ENCODE results near the gene SCAF4.
"Not testable (repeated sequence)": the region's sequence is repeated elsewhere in the genome, so short reads cannot be mapped to it uniquely, and the experiment has no call there.

Gene SCAF4, protein sequence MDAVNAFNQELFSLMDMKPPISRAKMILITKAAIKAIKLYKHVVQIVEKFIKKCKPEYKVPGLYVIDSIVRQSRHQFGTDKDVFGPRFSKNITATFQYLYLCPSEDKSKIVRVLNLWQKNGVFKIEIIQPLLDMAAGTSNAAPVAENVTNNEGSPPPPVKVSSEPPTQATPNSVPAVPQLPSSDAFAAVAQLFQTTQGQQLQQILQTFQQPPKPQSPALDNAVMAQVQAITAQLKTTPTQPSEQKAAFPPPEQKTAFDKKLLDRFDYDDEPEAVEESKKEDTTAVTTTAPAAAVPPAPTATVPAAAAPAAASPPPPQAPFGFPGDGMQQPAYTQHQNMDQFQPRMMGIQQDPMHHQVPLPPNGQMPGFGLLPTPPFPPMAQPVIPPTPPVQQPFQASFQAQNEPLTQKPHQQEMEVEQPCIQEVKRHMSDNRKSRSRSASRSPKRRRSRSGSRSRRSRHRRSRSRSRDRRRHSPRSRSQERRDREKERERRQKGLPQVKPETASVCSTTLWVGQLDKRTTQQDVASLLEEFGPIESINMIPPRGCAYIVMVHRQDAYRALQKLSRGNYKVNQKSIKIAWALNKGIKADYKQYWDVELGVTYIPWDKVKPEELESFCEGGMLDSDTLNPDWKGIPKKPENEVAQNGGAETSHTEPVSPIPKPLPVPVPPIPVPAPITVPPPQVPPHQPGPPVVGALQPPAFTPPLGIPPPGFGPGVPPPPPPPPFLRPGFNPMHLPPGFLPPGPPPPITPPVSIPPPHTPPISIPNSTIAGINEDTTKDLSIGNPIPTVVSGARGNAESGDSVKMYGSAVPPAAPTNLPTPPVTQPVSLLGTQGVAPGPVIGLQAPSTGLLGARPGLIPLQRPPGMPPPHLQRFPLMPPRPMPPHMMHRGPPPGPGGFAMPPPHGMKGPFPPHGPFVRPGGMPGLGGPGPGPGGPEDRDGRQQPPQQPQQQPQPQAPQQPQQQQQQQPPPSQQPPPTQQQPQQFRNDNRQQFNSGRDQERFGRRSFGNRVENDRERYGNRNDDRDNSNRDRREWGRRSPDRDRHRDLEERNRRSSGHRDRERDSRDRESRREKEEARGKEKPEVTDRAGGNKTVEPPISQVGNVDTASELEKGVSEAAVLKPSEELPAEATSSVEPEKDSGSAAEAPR

DNA sequence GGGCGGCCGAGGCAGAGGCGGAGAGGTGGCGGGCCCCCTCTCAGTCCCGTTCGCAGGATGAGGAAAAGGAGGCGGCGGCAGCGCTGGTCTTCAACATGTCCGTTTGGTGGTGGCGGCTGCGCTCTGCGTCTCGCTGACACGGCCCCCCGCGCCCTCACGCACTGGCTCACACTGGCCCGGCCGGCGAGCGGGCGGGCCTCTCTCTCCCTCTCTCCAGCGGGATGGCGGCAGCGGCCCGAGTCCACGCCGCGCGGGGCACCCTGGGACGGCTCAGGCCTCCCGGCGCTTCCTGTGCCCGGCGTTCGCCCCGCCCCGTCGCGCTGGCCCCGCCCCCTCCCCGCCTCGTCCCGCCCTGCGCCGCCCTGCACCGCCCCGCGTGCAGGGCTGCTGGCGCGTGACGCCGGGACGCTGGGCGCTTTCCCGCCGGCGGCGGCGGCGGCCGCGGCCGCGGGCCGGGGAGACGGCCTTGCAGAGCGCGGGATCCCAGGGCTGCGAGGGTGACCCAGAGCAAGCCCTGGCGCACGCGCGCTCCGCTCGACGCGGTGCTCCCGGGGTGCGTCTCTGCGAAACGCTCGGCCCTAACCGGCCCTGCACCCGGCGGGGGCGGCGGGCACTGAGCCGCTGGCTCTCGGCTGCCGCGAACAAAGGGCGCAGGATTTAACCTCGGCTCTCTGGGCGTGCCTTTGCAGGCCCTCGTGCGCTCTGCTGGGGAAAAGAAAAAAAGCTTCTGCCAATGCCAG is at the start of gene SCAF4:
TSS of gene SCAF4 (minus strand) at position 262 of the 740 bp plus-strand sequence. CDS start 426 bp downstream, outside the sequence.
- DNase-seq: peak; percentile 73

DNA sequence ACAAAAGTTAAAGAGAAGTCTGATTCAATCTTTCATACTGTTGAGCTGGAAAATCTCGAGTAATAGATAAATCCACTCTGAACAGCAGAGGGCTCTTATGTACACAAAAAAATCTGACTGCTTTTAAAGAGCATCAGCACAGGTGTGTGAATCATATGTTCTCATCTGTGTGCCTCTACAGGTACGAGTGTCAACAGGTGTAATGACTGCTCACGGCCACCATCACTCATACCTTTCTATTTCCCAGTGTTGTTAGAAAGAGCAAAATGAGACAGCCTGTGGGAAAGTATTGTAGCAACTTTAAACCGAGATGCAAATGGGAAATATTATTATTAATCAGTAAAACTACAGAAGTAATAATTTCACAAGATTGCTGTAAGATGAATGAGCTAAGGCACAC is 49.0 kb upstream of the SCAF4 start:
- no peak for DNase-seq

- no peak for DNase-seq
Measured at GRCh38 chr21:31778546-31778945, 46.6 kb upstream of the SCAF4 start.

GRCh38 chr21:31777857-31778256 is 45.9 kb upstream of the SCAF4 start:
- DNase-seq: no peak

GRCh38 chr21:31774031-31774430 is 42.1 kb upstream of the SCAF4 start:
- no peak for DNase-seq

GRCh38 chr21:31772674-31773555 is 41.0 kb upstream of the SCAF4 start:
- no peak for DNase-seq

DNA sequence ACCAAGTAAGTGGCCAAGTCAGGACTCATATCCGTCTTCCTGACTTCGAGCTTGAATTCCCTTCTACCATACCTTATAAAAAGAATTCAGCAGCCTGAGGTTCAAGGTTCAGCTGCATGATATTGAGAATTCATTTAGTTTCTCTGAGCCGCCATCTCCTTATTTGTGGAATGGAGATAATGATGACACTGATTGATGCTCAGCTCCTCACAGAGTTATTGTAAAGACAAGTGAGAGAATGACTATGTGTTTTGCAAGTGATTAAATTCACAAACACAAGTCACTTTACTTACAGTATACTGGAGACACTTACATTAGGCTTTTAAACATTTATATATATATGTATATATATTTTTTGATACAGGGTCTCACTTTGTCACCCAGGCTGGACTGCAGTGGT is 39.8 kb upstream of the SCAF4 start:
- no peak for DNase-seq

GRCh38 chr21:31768710-31769109 is 36.8 kb upstream of the SCAF4 start:
- DNase-seq: no peak

GRCh38 chr21:31766899-31767298 is 35.0 kb upstream of the SCAF4 start:
- DNase-seq: no peak

DNA sequence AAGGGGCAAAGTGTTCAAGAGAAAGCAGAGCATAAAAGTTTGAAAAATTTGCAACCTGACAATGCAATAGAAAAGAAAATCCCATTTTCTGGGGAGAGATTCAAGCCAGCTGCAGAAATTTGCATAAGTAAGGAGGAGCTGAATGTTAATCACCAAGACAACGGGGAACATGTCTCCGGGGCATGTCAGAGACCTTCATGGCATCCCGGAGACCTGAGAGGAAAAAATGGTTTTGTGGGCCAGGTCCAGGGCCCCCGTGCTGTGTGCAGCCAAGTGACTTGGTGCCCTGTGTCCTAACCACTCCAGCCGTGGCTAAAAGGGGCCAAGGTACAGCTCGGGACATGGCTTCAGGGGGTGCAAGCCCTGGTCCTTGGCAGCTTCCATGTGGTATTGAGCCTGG is 33.9 kb upstream of the SCAF4 start:
- not testable (repeated sequence) for DNase-seq

DNA sequence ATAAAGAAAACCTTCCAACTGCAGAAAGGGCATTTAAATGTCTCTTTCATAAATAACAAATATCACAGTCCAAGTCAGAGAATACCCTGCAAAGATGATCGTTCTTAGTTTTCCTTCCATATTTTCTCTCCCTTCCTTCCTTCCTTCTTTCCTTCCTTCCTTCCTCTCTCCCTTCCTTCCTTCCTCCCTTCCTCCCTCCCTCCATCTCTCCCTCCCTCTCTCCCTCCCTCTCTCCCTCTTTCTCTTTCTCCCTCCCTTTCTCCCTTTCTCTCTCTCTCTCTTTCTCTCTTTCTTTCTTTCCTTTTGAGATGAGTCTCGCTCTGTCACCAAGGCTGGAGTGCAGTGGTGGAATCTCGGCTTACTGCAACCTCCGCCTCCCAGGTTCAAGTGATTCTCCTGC is 29.0 kb upstream of the SCAF4 start:
- DNase-seq: no peak

GRCh38 chr21:31756787-31757186 is 24.9 kb upstream of the SCAF4 start:
- DNase-seq: no peak

- DNase-seq: no peak
Measured at GRCh38 chr21:31755027-31755426, 23.1 kb upstream of the SCAF4 start.

DNA sequence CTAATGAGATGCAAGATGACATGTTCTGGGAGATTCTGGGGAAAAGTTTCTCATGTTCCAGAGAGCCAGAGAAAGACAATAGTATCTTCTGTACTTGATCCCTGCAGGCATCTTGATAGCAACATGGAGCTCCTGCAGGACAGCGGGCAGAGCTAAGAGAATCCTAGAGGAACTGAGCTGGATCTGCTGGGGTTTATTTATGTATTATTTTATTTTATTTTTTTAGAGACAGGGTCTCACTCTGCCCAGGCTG is 22.7 kb upstream of the SCAF4 start:
- DNase-seq: no peak

- DNase-seq: no peak
Measured at GRCh38 chr21:31753949-31754707, 22.2 kb upstream of the SCAF4 start.

DNA sequence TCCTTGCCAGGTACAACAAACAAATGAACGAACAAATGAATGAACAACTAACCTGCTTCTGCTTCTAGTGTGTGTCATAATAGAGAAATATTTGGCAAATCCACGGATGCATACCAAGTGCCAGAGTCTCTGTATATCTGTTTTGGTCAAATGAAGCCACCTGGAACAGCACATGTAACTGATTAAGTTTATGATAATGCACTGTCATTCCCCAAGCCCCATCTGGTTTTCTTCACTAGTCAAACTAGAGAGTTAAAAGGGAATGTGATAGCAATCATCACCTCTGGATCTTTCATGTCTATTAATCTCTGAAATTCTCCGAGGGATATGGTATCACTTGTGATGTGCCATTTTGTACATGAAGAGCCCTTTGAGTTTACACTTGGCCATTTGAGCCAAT is 21.0 kb upstream of the SCAF4 start:
- no peak for DNase-seq

DNA sequence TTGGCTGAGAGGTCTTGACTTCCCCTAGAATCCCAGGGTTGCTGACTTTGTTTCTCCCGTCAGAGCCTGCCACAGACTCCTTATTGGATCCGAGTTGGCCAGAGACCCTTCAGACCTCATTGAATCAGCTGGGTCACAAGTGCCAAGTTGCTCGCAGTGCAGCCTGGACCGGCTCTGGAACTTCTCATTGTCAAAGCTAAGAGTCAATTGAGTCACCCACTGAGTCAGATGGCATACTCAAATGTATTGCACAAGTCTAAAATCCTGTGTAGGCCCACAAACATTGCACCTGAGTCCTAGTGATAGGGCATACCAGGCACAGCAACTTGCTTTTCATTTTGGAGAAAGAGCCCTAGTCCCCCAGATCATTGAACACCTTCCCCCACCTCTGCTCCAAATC is 20.4 kb upstream of the SCAF4 start:
- DNase-seq: no peak

GRCh38 chr21:31750843-31751242 is 18.9 kb upstream of the SCAF4 start:
- no peak for DNase-seq

GRCh38 chr21:31744182-31744800 is 12.4 kb upstream of the SCAF4 start:
- DNase-seq: no peak

DNA sequence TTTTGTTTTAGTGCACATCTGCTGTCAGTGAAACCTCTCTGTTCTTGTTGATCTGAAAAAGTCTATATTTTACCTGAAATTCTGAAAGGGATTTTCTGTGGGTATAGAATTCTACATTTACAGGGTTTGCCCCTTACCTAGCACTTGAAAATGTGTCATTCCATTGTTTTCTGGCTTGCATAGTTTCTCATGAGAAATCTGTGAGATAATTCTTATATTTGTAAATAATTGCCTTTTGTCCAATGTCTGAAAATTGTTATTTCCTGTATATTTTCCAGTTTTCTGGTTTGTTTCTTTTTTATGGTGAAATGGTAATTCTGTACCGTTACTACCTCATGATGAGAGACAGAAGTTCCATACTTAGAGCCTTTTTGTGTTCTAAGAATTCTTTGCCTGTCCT is 11.8 kb upstream of the SCAF4 start:
- DNase-seq: no peak

DNA sequence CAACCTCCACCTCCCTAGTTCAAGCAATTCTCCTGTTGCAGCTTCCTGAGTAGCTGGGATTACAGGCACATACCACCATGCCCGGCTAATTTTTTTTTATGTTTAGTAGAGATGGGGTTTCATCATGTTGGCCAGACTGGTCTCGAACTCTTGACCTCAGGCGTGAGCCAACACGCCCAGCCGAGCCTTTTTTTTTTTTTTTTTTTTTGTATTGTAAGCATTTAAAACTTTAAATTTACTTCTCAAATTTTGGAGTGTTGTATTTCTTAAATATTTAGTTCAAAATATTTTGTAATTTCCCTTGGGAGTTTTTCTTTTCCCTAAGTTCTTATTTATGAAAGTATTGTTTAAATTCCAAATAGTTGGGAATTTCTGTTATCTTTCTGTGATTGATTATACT is 9.2 kb upstream of the SCAF4 start:
- DNase-seq: no peak
